Measurements from ENCODE around the gene TMEM150C. TPM values are rescaled to one million over a fixed set of nuclear protein-coding genes. Genes with fewer than 3 reads are reported as not detected.

TMEM150C gene
- total RNA-seq, 6 experiments from 2014 or later = 3.5 to 11.8 (median 6.8) TPM

DNA sequence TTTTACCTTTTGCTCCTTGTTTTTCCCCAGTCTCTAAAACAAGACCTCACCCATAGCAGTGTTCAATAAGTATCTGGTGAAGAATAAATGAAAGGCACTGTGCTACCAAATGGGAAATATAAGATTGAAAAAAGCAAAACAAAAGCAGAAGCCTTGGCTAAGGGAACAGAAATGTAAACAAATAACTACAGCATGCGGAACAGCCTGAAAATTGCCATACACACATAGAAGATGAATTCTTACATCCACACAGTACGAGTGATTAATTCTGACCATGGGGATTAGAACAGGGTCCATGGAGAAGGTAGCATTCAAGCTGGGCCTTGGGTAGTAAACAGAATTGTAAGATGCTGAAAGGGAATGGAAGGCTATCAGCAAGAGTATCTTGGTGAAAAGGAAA is 40.5 kb downstream of the TMEM150C start:
- no peak for DNase-seq
- Histone ChIP-seq H3K4me3 (no peak overlapping the region), H3K27me3 (no peaks in the 10 kb centered on the region), H3K9me3 (no peaks in the 10 kb centered on the region), H3K27ac (no peak overlapping the region), H3K4me1 (peaks cover 0 to 5% (median 0%) of the 10 kb centered on the region in 4 donors), H3K36me3 (no peaks in the 10 kb centered on the region)
- intact Hi-C loops (cut with DNase I) = no loop called here
- ATAC-seq = no peak
- TF ChIP-seq, protein P1, sequence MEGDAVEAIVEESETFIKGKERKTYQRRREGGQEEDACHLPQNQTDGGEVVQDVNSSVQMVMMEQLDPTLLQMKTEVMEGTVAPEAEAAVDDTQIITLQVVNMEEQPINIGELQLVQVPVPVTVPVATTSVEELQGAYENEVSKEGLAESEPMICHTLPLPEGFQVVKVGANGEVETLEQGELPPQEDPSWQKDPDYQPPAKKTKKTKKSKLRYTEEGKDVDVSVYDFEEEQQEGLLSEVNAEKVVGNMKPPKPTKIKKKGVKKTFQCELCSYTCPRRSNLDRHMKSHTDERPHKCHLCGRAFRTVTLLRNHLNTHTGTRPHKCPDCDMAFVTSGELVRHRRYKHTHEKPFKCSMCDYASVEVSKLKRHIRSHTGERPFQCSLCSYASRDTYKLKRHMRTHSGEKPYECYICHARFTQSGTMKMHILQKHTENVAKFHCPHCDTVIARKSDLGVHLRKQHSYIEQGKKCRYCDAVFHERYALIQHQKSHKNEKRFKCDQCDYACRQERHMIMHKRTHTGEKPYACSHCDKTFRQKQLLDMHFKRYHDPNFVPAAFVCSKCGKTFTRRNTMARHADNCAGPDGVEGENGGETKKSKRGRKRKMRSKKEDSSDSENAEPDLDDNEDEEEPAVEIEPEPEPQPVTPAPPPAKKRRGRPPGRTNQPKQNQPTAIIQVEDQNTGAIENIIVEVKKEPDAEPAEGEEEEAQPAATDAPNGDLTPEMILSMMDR (IDR thresholded peaks at IDR 0.05) = no peak
- no peak for TF ChIP-seq POLR2A (IDR thresholded peaks at IDR 0.05)
- WGBS (ENCODE audit: insufficient coverage, low coverage, low lambda C conversion rate, missing lambda C conversion rate) = 39% methylated on average over 2 of the region's 2 CpGs

DNA sequence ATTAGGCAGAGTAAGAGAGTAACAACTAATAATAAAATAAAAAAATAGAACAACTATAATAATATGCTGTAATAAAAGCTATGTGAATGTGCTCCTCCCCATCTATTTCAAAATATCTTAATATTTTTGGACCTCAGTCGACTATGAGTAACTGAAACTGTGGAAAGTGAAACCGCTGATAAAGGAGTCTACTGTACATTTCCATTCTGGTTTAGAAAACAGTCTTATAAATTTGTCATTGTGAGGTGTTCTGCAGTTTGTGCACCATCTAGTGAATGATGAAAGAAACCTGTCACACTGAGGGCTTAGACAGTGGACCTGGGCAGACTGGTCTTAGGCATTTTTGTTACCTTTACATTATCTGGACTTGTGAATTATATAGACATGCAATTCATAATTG is 42.0 kb downstream of the TMEM150C start:
- no peaks in the 10 kb centered on the region for H3K9me3 ChIP-seq
- peaks cover 0 to 5% (median 3%) of the 10 kb centered on the region in 4 donors for H3K4me1 ChIP-seq
- H3K27me3 ChIP-seq = no peaks in the 10 kb centered on the region
- DNase-seq = no peak
- intact Hi-C loops (cut with DNase I) = no loop called here
- 63% methylated on average over 2 of the region's 2 CpGs for WGBS (ENCODE audit: insufficient coverage, low coverage, low lambda C conversion rate, missing lambda C conversion rate)
- H3K36me3 ChIP-seq = no peaks in the 10 kb centered on the region
- no peak overlapping the region for H3K4me3 ChIP-seq
- no peak overlapping the region for H3K27ac ChIP-seq
- no peak for TF ChIP-seq POLR2A (IDR thresholded peaks at IDR 0.05)
- TF ChIP-seq, protein P1 (IDR thresholded peaks at IDR 0.05) = no peak
- no peak for ATAC-seq

DNA sequence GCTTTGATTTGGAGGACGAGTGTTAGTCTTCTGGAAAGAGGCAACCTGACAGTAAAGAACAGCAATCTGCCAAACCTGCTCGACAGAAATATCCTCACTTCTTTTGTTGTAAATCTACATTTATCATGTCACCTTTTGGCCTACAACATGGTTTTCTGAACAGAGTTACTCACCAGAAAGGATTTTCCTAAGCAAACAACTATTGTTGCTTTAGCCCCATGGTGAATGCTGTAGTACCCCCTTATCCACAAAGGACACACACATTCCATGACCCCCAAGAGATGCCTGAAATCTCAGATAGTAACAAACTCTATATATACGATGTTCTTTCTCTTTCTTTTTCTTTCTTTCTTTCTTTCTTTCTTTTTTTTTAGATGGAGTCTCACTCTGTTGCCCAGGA is 42.7 kb downstream of the TMEM150C start:
- no peak for TF ChIP-seq POLR2A (IDR thresholded peaks at IDR 0.05)
- TF ChIP-seq, protein P1 (IDR thresholded peaks at IDR 0.05) = no peak
- ATAC-seq = no peak
- H3K9me3 ChIP-seq = no peaks in the 10 kb centered on the region
- no peaks in the 10 kb centered on the region for H3K27me3 ChIP-seq
- 88% methylated on average over 3 of the region's 3 CpGs for WGBS (ENCODE audit: insufficient coverage, low coverage, low lambda C conversion rate, missing lambda C conversion rate)
- intact Hi-C loops (cut with DNase I) = no loop called here
- no peak overlapping the region for H3K4me3 ChIP-seq
- H3K4me1 ChIP-seq = peaks cover 0 to 3% (median 1%) of the 10 kb centered on the region in 4 donors
- no peak overlapping the region for H3K27ac ChIP-seq
- no peak for DNase-seq
- no peaks in the 10 kb centered on the region for H3K36me3 ChIP-seq

DNA sequence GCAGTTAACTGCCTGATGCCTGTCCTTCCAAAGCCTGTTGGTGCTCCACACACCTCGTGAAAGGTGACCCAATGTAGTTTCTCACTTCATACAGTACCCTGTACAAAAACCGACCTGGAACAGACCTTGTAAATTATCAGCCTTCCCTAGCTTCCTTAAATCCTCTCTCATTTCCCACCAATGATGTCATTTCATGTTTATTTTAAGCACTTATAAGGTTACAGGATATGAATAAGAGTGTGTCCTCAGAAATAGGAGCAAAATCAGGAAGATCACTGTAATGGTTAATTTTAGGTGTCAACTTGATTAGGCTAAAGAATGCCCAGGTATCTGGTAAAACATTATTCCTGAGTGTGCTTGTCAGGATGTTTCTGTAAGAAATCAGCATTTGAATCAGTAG is 44.7 kb downstream of the TMEM150C start:
- no peak for ATAC-seq
- H3K36me3 ChIP-seq = no peaks in the 10 kb centered on the region

More for the DNA sequence above, 44.7 kb downstream of the TMEM150C start:
- no peak overlapping the region for H3K27ac ChIP-seq
- no peak for DNase-seq
- H3K9me3 ChIP-seq = no peaks in the 10 kb centered on the region
- peaks cover 0 to 13% (median 2%) of the 10 kb centered on the region in 4 donors for H3K4me1 ChIP-seq
- TF ChIP-seq POLR2A (IDR thresholded peaks at IDR 0.05) = no peak
- TF ChIP-seq, protein P1 (IDR thresholded peaks at IDR 0.05) = no peak
- H3K27me3 ChIP-seq = no peaks in the 10 kb centered on the region
- H3K4me3 ChIP-seq = no peak overlapping the region
- WGBS (ENCODE audit: insufficient coverage, low coverage, low lambda C conversion rate, missing lambda C conversion rate) = 29% methylated on average over 2 of the region's 2 CpGs
- intact Hi-C loops (cut with DNase I) = no loop called here

Measured in right lobe of liver (tissue), 6 donors.